B cell (primary cell): ENCODE data around the gene WIF1.

Experiments
- EZH2 ChIP-seq: IDR thresholded peaks from 2 replicates; pipeline ENCODE4 v1.6.1; 2012; ENCODE audit warnings: borderline replicate concordance, low read depth, mild to moderate bottlenecking, moderate library complexity, low read length; ENCODE audit not compliant: insufficient read depth, poor library complexity, severe bottlenecking
- TF ChIP-seq, protein P1 (sequence below): fragments of 200-600 bp; IDR thresholded peaks from one replicate; pipeline ENCODE4 v1.8.0; 2022; ENCODE audit warnings: antibody characterized with exemption, mild to moderate bottlenecking

DNA sequence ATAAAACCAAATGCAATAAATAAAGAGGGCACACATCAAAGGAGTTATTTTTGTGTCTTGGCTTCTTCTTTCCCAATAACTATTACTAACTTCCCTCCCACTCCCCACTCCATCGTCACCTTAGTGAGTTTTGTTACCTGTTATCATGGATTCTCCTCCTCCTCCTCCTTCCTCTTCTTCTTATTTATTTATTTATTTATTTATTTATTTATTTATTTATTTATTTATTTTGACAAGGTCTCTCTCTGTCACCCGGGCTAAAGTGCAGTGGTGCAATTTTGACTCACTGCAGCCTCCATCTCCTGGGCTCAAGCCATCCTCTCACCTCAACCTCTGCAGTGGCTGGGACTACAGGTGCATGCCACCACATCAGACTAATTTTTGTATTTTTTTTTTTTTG lies 26.4 kb downstream of the WIF1 start:
- TF ChIP-seq, protein P1, sequence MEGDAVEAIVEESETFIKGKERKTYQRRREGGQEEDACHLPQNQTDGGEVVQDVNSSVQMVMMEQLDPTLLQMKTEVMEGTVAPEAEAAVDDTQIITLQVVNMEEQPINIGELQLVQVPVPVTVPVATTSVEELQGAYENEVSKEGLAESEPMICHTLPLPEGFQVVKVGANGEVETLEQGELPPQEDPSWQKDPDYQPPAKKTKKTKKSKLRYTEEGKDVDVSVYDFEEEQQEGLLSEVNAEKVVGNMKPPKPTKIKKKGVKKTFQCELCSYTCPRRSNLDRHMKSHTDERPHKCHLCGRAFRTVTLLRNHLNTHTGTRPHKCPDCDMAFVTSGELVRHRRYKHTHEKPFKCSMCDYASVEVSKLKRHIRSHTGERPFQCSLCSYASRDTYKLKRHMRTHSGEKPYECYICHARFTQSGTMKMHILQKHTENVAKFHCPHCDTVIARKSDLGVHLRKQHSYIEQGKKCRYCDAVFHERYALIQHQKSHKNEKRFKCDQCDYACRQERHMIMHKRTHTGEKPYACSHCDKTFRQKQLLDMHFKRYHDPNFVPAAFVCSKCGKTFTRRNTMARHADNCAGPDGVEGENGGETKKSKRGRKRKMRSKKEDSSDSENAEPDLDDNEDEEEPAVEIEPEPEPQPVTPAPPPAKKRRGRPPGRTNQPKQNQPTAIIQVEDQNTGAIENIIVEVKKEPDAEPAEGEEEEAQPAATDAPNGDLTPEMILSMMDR: no peak
- no peak for TF ChIP-seq EZH2
